Stromal cell of bone marrow (primary cell): ENCODE results near the gene SOCS2.
A peak's percentile ranks its signal among the peaks of the same experiment; 100 is the strongest.

ENCODE experiments used
- DNase-seq: peaks from one replicate; pipeline ENCODE4 v3.0.0-alpha.2; 2012; ENCODE audit warnings: low read depth

The SOCS2 gene

GRCh38 chr12:93567174-93567573 is 5.3 kb upstream of the SOCS2 start:
- no peak for DNase-seq

- no peak for DNase-seq
These were observed 4.4 kb upstream of the SOCS2 start for GRCh38 chr12:93568091-93568490.

GRCh38 chr12:93569301-93569655 is 3.2 kb upstream of the SOCS2 start:
- DNase-seq = no peak

- DNase-seq = peak; percentile 73
These were observed 2.6 kb upstream of the SOCS2 start for GRCh38 chr12:93569656-93570551.

- peak; percentile 87 for DNase-seq
These were observed 1.7 kb upstream of the SOCS2 start for GRCh38 chr12:93570552-93571364.

- DNase-seq = no peak
These were observed 1.0 kb upstream of the SOCS2 start for GRCh38 chr12:93571365-93571924.

- DNase-seq = no peak
These were observed 457 bp downstream of the SOCS2 start for GRCh38 chr12:93572712-93573551.

- no peak for DNase-seq
These were observed 1.2 kb downstream of the SOCS2 start for GRCh38 chr12:93573552-93574223.

- no peak for DNase-seq
These were observed 4.7 kb downstream of the SOCS2 start for GRCh38 chr12:93577222-93577621.

GRCh38 chr12:93578221-93578620 is 5.7 kb downstream of the SOCS2 start:
- DNase-seq = no peak

GRCh38 chr12:93580682-93581081 is 8.2 kb downstream of the SOCS2 start:
- DNase-seq = no peak

- no peak for DNase-seq
These were observed 8.9 kb downstream of the SOCS2 start for GRCh38 chr12:93581370-93581769.

GRCh38 chr12:93582351-93582750 is 9.9 kb downstream of the SOCS2 start:
- no peak for DNase-seq

- DNase-seq = no peak
These were observed 11.3 kb downstream of the SOCS2 start for GRCh38 chr12:93583627-93584392.

GRCh38 chr12:93585247-93585646 is 12.8 kb downstream of the SOCS2 start:
- no peak for DNase-seq

- DNase-seq = no peak
These were observed 15.1 kb downstream of the SOCS2 start for GRCh38 chr12:93587611-93588010.

GRCh38 chr12:93589081-93589480 is 16.6 kb downstream of the SOCS2 start:
- DNase-seq = no peak

- peak; percentile 72 for DNase-seq
These were observed 18.8 kb downstream of the SOCS2 start for GRCh38 chr12:93591137-93591868.

- DNase-seq = no peak
These were observed 20.3 kb downstream of the SOCS2 start for GRCh38 chr12:93592641-93593406.
